WI38 (cell line): ENCODE measurements around the gene MPP4.

Experiments
- H3K4me3 ChIP-seq: 2 replicates; pipeline ENCODE4 v1.5.1; 2011; ENCODE audit warnings: low read depth, mild to moderate bottlenecking, control low read depth, low read length
- CTCF ChIP-seq: IDR thresholded peaks from 2 replicates; pipeline ENCODE4 v1.5.1; 2012; ENCODE audit warnings: low read depth, mild to moderate bottlenecking, control low read depth, low read length

The MPP4 gene

GRCh38 chr2:201660293-201660895 lies 38.0 kb downstream of the MPP4 start:
- TF ChIP-seq CTCF, result no peak
- H3K4me3 ChIP-seq, result no peak overlapping the region

- no peak for TF ChIP-seq CTCF
- H3K4me3 ChIP-seq, result no peak overlapping the region
Observed at GRCh38 chr2:201656740-201657139, 41.7 kb downstream of the MPP4 start.

- no peak overlapping the region for H3K4me3 ChIP-seq
Observed at GRCh38 chr2:201656102-201656501, 42.3 kb downstream of the MPP4 start.

GRCh38 chr2:201654616-201655384 lies 43.6 kb downstream of the MPP4 start:
- TF ChIP-seq CTCF, result no peak
- H3K4me3 ChIP-seq, result no peak overlapping the region

More at GRCh38 chr2:201656102-201656501, 42.3 kb downstream of the MPP4 start:
- TF ChIP-seq CTCF, result no peak

- no peak overlapping the region for H3K4me3 ChIP-seq
Observed at GRCh38 chr2:201653221-201653620, 45.2 kb downstream of the MPP4 start.

GRCh38 chr2:201649442-201649841 lies 49.0 kb downstream of the MPP4 start:
- H3K4me3 ChIP-seq, result no peak overlapping the region
- no peak for TF ChIP-seq CTCF

More at GRCh38 chr2:201653221-201653620, 45.2 kb downstream of the MPP4 start:
- no peak for TF ChIP-seq CTCF

- H3K4me3 ChIP-seq, result no peak overlapping the region
- TF ChIP-seq CTCF, result no peak
Observed at GRCh38 chr2:201647431-201647830, 51.0 kb downstream of the MPP4 start.
